Measurements from ENCODE around the gene TIGD4.

GRCh38 chr4:152748619-152749018 lies 30.9 kb downstream of the TIGD4 start:
- TF ChIP-seq CTCF (IDR thresholded peaks at IDR 0.05), result no peak
- TF ChIP-seq POLR2A (IDR thresholded peaks at IDR 0.05), result no peak
